A549 (cell line): ENCODE measurements around the gene CCDC85A. TPM values are rescaled to one million over a fixed set of nuclear protein-coding genes. Genes with fewer than 3 reads are reported as not detected.
"Not testable (repeated sequence)": the region's sequence is repeated elsewhere in the genome, so short reads cannot be mapped to it uniquely, and the experiment has no call there.

Experiments used
- ATAC-seq, 2 experiments: fragments of 200-7000 bp in 1 of 2; fragments of >200 bp in 1 of 2; cut with Nextera tagmentation in 1 of 2; cut with Tn5 transposase in 1 of 2; 3 replicates each; pipeline versions ENCODE4 v1.8.0 to v1.9.1; 2018 to 2020; ENCODE audit warnings: mild to moderate bottlenecking in 1 of 2, moderate library complexity in 1 of 2
- CTCF ChIA-PET: fragments of 300-600 bp; sonication (Branson Sonifier 250); formaldehyde crosslinking; extraction: SDS; loops from one replicate; lab custom pipeline; 2021; ENCODE audit warnings: antibody characterized with exemption, inconsistent platforms; lab: Yijun Ruan, JAX
- POLR2A ChIA-PET: fragments of 350-600 bp; formaldehyde crosslinking; extraction: SDS; loops from one replicate; lab custom pipeline; 2021; ENCODE audit warnings: antibody characterized with exemption, inconsistent platforms; lab: Yijun Ruan, JAX
- DNase-seq, 2 experiments: peaks; one replicate each; pipeline versions ENCODE4 v3.0.0 to v3.0.0-alpha.2; 2011 to 2016; ENCODE audit warnings: low read depth in 1 of 2, low spot score in 1 of 2
- FAIRE-seq: peaks from 2 replicates; lab custom pipeline; 2011; peaks lifted over from hg19 to GRCh38; lab: Jason Lieb, UNC
- H3K27ac ChIP-seq, 2 experiments: fragments of >200 bp; sonication (Bioruptor Twin); formaldehyde crosslinking; 3 replicates each; pipeline ENCODE4 v1.5.1; 2016 to 2017
- H3K4me1 ChIP-seq: fragments of >200 bp; sonication (Bioruptor Twin); formaldehyde crosslinking; 3 replicates; pipeline ENCODE4 v1.6.1; 2016
- H3K4me2 ChIP-seq: fragments of >200 bp; sonication (Bioruptor Twin); formaldehyde crosslinking; 3 replicates; pipeline ENCODE4 v1.6.1; 2016
- H3K4me3 ChIP-seq: fragments of >200 bp; sonication (Bioruptor Twin); formaldehyde crosslinking; 3 replicates; pipeline ENCODE4 v1.5.1; 2016
- H3K9me3 ChIP-seq: fragments of >200 bp; sonication (Bioruptor Twin); formaldehyde crosslinking; 3 replicates; pipeline ENCODE4 v1.6.1; 2016
- ATOH8 ChIP-seq: fragments of 250-450 bp; sonication (Bioruptor Pico); IDR thresholded peaks from 2 replicates; pipeline ENCODE4 v1.5.0; 2020; ENCODE audit warnings: low read depth, mild to moderate bottlenecking, moderate library complexity
- CBX2 ChIP-seq: fragments of 200-600 bp; sonication (generic); IDR thresholded peaks from 2 replicates; pipeline ENCODE4 v1.6.1; 2016; ENCODE audit warnings: low read depth, mild to moderate bottlenecking, borderline replicate concordance
- CEBPB ChIP-seq, 2 experiments: fragments of >200 bp in 1 of 2; sonication (Bioruptor Twin) in 1 of 2; formaldehyde crosslinking in 1 of 2; IDR thresholded peaks; 2 replicates each; pipeline ENCODE4 v1.6.1; 2012 to 2016
- E2F6 ChIP-seq: IDR thresholded peaks from 2 replicates; pipeline ENCODE4 v1.6.1; 2012; ENCODE audit warnings: low read depth, borderline replicate concordance
- EHF ChIP-seq: fragments of 250-450 bp; sonication (Bioruptor Pico); IDR thresholded peaks from 2 replicates; pipeline ENCODE4 v1.5.0; 2020; ENCODE audit warnings: mild to moderate bottlenecking
- ESRRA ChIP-seq: fragments of 150-350 bp; IDR thresholded peaks from 2 replicates; pipeline ENCODE4 v1.6.1; 2014; ENCODE audit warnings: mild to moderate bottlenecking, low read length, borderline replicate concordance
- FOSL2 ChIP-seq, 2 experiments: fragments of 450-650 bp in 1 of 2; fragments of >200 bp in 1 of 2; sonication (Bioruptor Twin) in 1 of 2; formaldehyde crosslinking; IDR thresholded peaks; 2 replicates each; pipeline versions ENCODE4 v1.5.0 to v1.6.1; 2016 to 2020; ENCODE audit warnings: mild to moderate bottlenecking in 1 of 2, moderate library complexity in 1 of 2
- HES2 ChIP-seq: fragments of >200 bp; sonication (Bioruptor Twin); formaldehyde crosslinking; IDR thresholded peaks from 2 replicates; pipeline ENCODE4 v1.6.1; 2016
- HEYL ChIP-seq: fragments of 250-450 bp; sonication (Bioruptor Pico); IDR thresholded peaks from 2 replicates; pipeline ENCODE4 v1.8.0; 2021; ENCODE audit warnings: mild to moderate bottlenecking, moderate library complexity
- HOXB13 ChIP-seq: fragments of 250-450 bp; sonication (Bioruptor Pico); IDR thresholded peaks from 2 replicates; pipeline ENCODE4 v1.5.0; 2020; ENCODE audit warnings: low read depth, mild to moderate bottlenecking, moderate library complexity
- HOXB5 ChIP-seq: fragments of 250-450 bp; sonication (Bioruptor Pico); IDR thresholded peaks from 2 replicates; pipeline ENCODE4 v1.5.0; 2020; ENCODE audit warnings: mild to moderate bottlenecking, moderate library complexity
- JUNB ChIP-seq: fragments of >200 bp; sonication (Bioruptor Twin); formaldehyde crosslinking; IDR thresholded peaks from 2 replicates; pipeline ENCODE4 v1.6.1; 2016
- NPAS2 ChIP-seq: fragments of 250-450 bp; sonication (Bioruptor Pico); IDR thresholded peaks from 2 replicates; pipeline ENCODE4 v1.8.0; 2022; ENCODE audit warnings: mild to moderate bottlenecking, moderate library complexity, borderline replicate concordance
- POLR2A ChIP-seq: IDR thresholded peaks from 2 replicates; pipeline ENCODE4 v1.6.1; 2012; ENCODE audit warnings: mild to moderate bottlenecking, low read length
- RAD21 ChIP-seq, 2 experiments: fragments of >200 bp in 1 of 2; sonication (Bioruptor Twin) in 1 of 2; formaldehyde crosslinking in 1 of 2; IDR thresholded peaks in 1 of 2; conservative IDR thresholded peaks in 1 of 2; 2 replicates in 1 of 2; 3 replicates in 1 of 2; pipeline ENCODE4 v1.6.1; 2012 to 2018; ENCODE audit warnings: inconsistent platforms in 1 of 2
- RNF2 ChIP-seq: fragments of 200-600 bp; sonication (generic); IDR thresholded peaks from 2 replicates; pipeline ENCODE4 v1.6.1; 2016; ENCODE audit warnings: low read depth, mild to moderate bottlenecking, antibody characterized with exemption, moderate library complexity, borderline replicate concordance
- TFCP2L1 ChIP-seq: fragments of 250-450 bp; sonication (Bioruptor Pico); IDR thresholded peaks from 2 replicates; pipeline ENCODE4 v1.5.0; 2021; ENCODE audit warnings: mild to moderate bottlenecking
- USF2 ChIP-seq: fragments of 450-650 bp; IDR thresholded peaks from 2 replicates; pipeline ENCODE4 v1.6.1; 2014; ENCODE audit warnings: antibody characterized with exemption
- ZC3H11A ChIP-seq: fragments of 450-650 bp; IDR thresholded peaks from 2 replicates; pipeline ENCODE4 v1.6.1; 2014; ENCODE audit warnings: antibody characterized with exemption, mild to moderate bottlenecking
- WGBS: methylation state at CpG from one replicate; pipeline ENCODE4 v1.1.6; 2017; ENCODE audit errors: missing lambda C conversion rate; 5-methylcytosine and 5-hydroxymethylcytosine counted together
- polyA plus RNA-seq, 4 experiments: library from polyadenylated mRNA; depleted of rRNA in 3 of 4; stranded (reverse); fragments of >200 nt; fragmentation: RNase III in 1 of 4; extraction: RNeasy Plus Mini Kit Qiagen cat#74134 plus additional on column Dnase treatment in 1 of 4; gene quantifications; 2 replicates in 3 of 4; 3 replicates in 1 of 4; pipeline ENCODE4 v1.2.3, GENCODE V29; 2011 to 2017

CCDC85A gene
- polyA plus RNA-seq, 2 of the 4 experiments (the other 2 are of a cell fraction) = 0.05 to 0.30 TPM

GRCh38 chr2:56134861-56135260, 48.9 kb upstream of the CCDC85A start:
- FAIRE-seq = no peak
- DNase-seq = no peak
- no peaks in the 10 kb centered on the region for H3K4me1 ChIP-seq
- POLR2A ChIA-PET = no interaction called here
- WGBS = 16% methylated on average over 4 of the region's 4 CpGs
- no peak overlapping the region for H3K27ac ChIP-seq
- H3K4me3 ChIP-seq = no peak overlapping the region
- no peak for ATAC-seq
- H3K4me2 ChIP-seq = no peak overlapping the region
- H3K9me3 ChIP-seq = no peaks in the 10 kb centered on the region
- CTCF ChIA-PET = interaction anchor here (1.2 to 1.9 kb wide), 3 partner anchors 126 to 417 kb away, joined by 3 to 9 read pairs (median 5); no protein-coding TSS in a partner anchor
- TF ChIP-seq USF2 (no peak), ZC3H11A (no peak), RNF2 (no peak), EHF (CRISPR knock-in tag) (no peak), JUNB (no peak), HEYL (no peak), NPAS2 (no peak), POLR2A (no peak), FOSL2 (IDR thresholded peaks at IDR 0.05) (no peak), FOSL2 (CRISPR knock-in tag; IDR thresholded peaks at IDR 0.05) (no peak), HOXB13 (no peak), CEBPB (IDR thresholded peaks at IDR 0.05) (no peak), HES2 (no peak), CBX2 (no peak), E2F6 (no peak), HOXB5 (CRISPR knock-in tag) (no peak), ESRRA (no peak)

GRCh38 chr2:56142497-56143061, 41.2 kb upstream of the CCDC85A start:
- WGBS = 59% methylated on average over 14 of the region's 15 CpGs
- H3K4me3 ChIP-seq, CTCF ChIA-PET: not testable (repeated sequence)

GRCh38 chr2:56147907-56148306, 35.9 kb upstream of the CCDC85A start:
- WGBS = 72% methylated on average over 2 of the region's 2 CpGs
- no peaks in the 10 kb centered on the region for H3K4me1 ChIP-seq
- no peak overlapping the region for H3K27ac ChIP-seq
- no peak overlapping the region for H3K4me2 ChIP-seq
- H3K4me3 ChIP-seq = no peak overlapping the region
- ChIA-PET CTCF (no interaction called here), POLR2A (no interaction called here)
- no peak for FAIRE-seq
- H3K9me3 ChIP-seq = no peaks in the 10 kb centered on the region
- ATAC-seq = no peak
- no peak for TF ChIP-seq RAD21 (conservative IDR thresholded peaks at IDR 0.05 in 1 of 2, IDR thresholded peaks at IDR 0.05 in 1 of 2)
- no peak for TF ChIP-seq CEBPB (IDR thresholded peaks at IDR 0.05)
- no peak for TF ChIP-seq TFCP2L1 (CRISPR knock-in tag)
- no peak for TF ChIP-seq ATOH8 (CRISPR knock-in tag)
- no peak for DNase-seq

More at GRCh38 chr2:56142497-56143061, 41.2 kb upstream of the CCDC85A start:
- H3K27ac ChIP-seq, H3K4me1 ChIP-seq, FAIRE-seq, ATAC-seq, POLR2A ChIA-PET, H3K4me2 ChIP-seq, H3K9me3 ChIP-seq, DNase-seq: not testable (repeated sequence)
